Measurements from ENCODE around the gene CCDC51. TPM values are rescaled to one million over a fixed set of nuclear protein-coding genes. Genes with fewer than 3 reads are reported as not detected.
"Not testable (repeated sequence)": the region's sequence is repeated elsewhere in the genome, so short reads cannot be mapped to it uniquely, and the experiment has no call there.

Gene CCDC51
- 11.4 TPM for total RNA-seq
- long read RNA-seq, transcript CCDC51-201 (4 exons, 1,560 nt): major isoform, 8 of 21 reads
- long read RNA-seq, transcript CCDC51-206 (4 exons, 1,461 nt): minor isoform, 7 of 21 reads
- long read RNA-seq, partial matches to known transcripts: 4 of 21 reads
- long read RNA-seq, other reads (novel, unspliced or antisense): 1 of 21 reads

GRCh38 chr3:48439820-48440589, at the start of gene CCDC51, which contains the start of gene TMA7:
CCDC51 (minus strand) TSS chr3:48440119; CDS start chr3:48435128, 4,991 bp downstream.
TMA7 (plus strand) TSS chr3:48440257; CDS start chr3:48440297, 40 bp downstream.
- H3K27ac ChIP-seq: peak within 1 kb of the TSS; percentile 94
- peaks cover 18% of the 10 kb centered on the region for H3K4me1 ChIP-seq
- intact Hi-C loops (cut with DNase I): loop anchor here (5.0 kb wide), 2 partner anchors 38 to 208 kb away; no protein-coding TSS in a partner anchor
- peak; percentile 97 for ATAC-seq
- no peak for TF ChIP-seq CTCF (IDR thresholded peaks at IDR 0.05)
- H3K9me3 ChIP-seq: no peaks in the 10 kb centered on the region
- peaks cover 36% of the 10 kb centered on the region for H3K36me3 ChIP-seq
- peak within 1 kb of the TSS; percentile 74 for H3K4me3 ChIP-seq
- no peaks in the 10 kb centered on the region for H3K27me3 ChIP-seq
- peak; percentile 99 for DNase-seq

GRCh38 chr3:48486952-48487351, 47.0 kb upstream of the CCDC51 start:
- DNase-seq: no peak
- no peak for TF ChIP-seq CTCF (IDR thresholded peaks at IDR 0.05)
- intact Hi-C loops (cut with DNase I): no loop called here
- no peak overlapping the region for H3K27ac ChIP-seq
- ATAC-seq: no peak
- no peaks in the 10 kb centered on the region for H3K36me3 ChIP-seq
- no peaks in the 10 kb centered on the region for H3K27me3 ChIP-seq
- H3K4me1 ChIP-seq: no peaks in the 10 kb centered on the region
- H3K9me3 ChIP-seq: no peaks in the 10 kb centered on the region
- no peak overlapping the region for H3K4me3 ChIP-seq

GRCh38 chr3:48482822-48483221, 42.9 kb upstream of the CCDC51 start:
- ATAC-seq; H3K9me3 ChIP-seq; DNase-seq; H3K36me3 ChIP-seq; intact Hi-C loops (cut with DNase I); H3K27me3 ChIP-seq; H3K27ac ChIP-seq; H3K4me1 ChIP-seq; H3K4me3 ChIP-seq: not testable (repeated sequence)

GRCh38 chr3:48480891-48481290, 41.0 kb upstream of the CCDC51 start:
- ATAC-seq; H3K36me3 ChIP-seq; DNase-seq; H3K4me1 ChIP-seq; H3K27ac ChIP-seq; H3K4me3 ChIP-seq; intact Hi-C loops (cut with DNase I); H3K27me3 ChIP-seq; H3K9me3 ChIP-seq: not testable (repeated sequence)

GRCh38 chr3:48478626-48479555, 39.0 kb upstream of the CCDC51 start:
- no peaks in the 10 kb centered on the region for H3K4me1 ChIP-seq
- H3K27me3 ChIP-seq: no peaks in the 10 kb centered on the region
- ATAC-seq (peak; percentile 40), DNase-seq (no peak)
- peak overlapping the region; percentile 26 for H3K27ac ChIP-seq
- H3K4me3 ChIP-seq: no peak overlapping the region
- TF ChIP-seq CTCF (IDR thresholded peaks at IDR 0.05): no peak
- intact Hi-C loops (cut with DNase I): no loop called here
- peaks cover 5% of the 10 kb centered on the region for H3K36me3 ChIP-seq
- H3K9me3 ChIP-seq: no peaks in the 10 kb centered on the region

- Histone ChIP-seq H3K9me3 (no peaks in the 10 kb centered on the region), H3K27me3 (no peaks in the 10 kb centered on the region), H3K36me3 (peaks cover 5% of the 10 kb centered on the region), H3K27ac (peak overlapping the region; percentile 26), H3K4me3 (no peak overlapping the region), H3K4me1 (peaks cover 6% of the 10 kb centered on the region)
- TF ChIP-seq CTCF (IDR thresholded peaks at IDR 0.05): no peak
- ATAC-seq (no peak), DNase-seq (no peak)
- intact Hi-C loops (cut with DNase I): no loop called here
Observed at GRCh38 chr3:48477959-48478520, 38.1 kb upstream of the CCDC51 start.
